CD4-positive, alpha-beta T cell (primary cell): ENCODE measurements around the gene RBM4B. TPM values are rescaled to one million over a fixed set of nuclear protein-coding genes. Genes with fewer than 3 reads are reported as not detected.
A peak's percentile ranks its signal among the peaks of the same experiment; 100 is the strongest.
"Not testable (repeated sequence)": the region's sequence is repeated elsewhere in the genome, so short reads cannot be mapped to it uniquely, and the experiment has no call there.

Source experiments
- ATAC-seq: fragments of 200-7000 bp; cut with Tn5 transposase; one replicate; pipeline ENCODE4 v1.10.0; 2022; ENCODE audit warnings: mild to moderate bottlenecking; ENCODE audit not compliant: poor library complexity
- CTCF ChIA-PET: fragments of 350-600 bp; sonication (Branson Sonifier 250); formaldehyde crosslinking; loops from one replicate; lab custom pipeline; 2021; ENCODE audit warnings: antibody characterized with exemption, inconsistent platforms; lab: Charles Lee
- POLR2A ChIA-PET: fragments of 350-600 bp; sonication (Branson Sonifier 250); formaldehyde crosslinking; loops from one replicate; lab custom pipeline; 2021; ENCODE audit warnings: antibody characterized with exemption, inconsistent platforms; lab: Charles Lee
- DNase-seq, 14 experiments: peaks; one replicate each; pipeline ENCODE4 v3.0.0-alpha.2; 2013 to 2020; ENCODE audit warnings: mixed read lengths in 2 of 14
- H3K27ac ChIP-seq, 2 donors: one replicate each; pipeline versions ENCODE4 v1.5.1 to v1.7.0; 2013; ENCODE audit warnings: low read length in 2 of 2, low read depth in 1 of 2, mild to moderate bottlenecking in 1 of 2
- H3K27me3 ChIP-seq, 2 experiments: 1 replicate in 1 of 2; 2 replicates in 1 of 2; pipeline versions ENCODE4 v1.6.1 to v1.7.0; 2013; ENCODE audit warnings: low read length in 2 of 2, control low read depth in 1 of 2, mild to moderate bottlenecking in 1 of 2, moderate library complexity in 1 of 2; ENCODE audit not compliant: insufficient read depth in 2 of 2, control insufficient read depth in 1 of 2
- H3K36me3 ChIP-seq: one replicate; pipeline ENCODE4 v1.6.1; 2013; ENCODE audit warnings: low read length, control low read depth; ENCODE audit not compliant: insufficient read depth
- H3K4me1 ChIP-seq: one replicate; pipeline ENCODE4 v1.6.1; 2013; ENCODE audit warnings: low read length, control low read depth; ENCODE audit not compliant: insufficient read depth
- H3K4me3 ChIP-seq: one replicate; pipeline ENCODE4 v1.5.1; 2013; ENCODE audit warnings: mild to moderate bottlenecking, low read length, moderate library complexity
- H3K9me3 ChIP-seq, 2 experiments: 1 replicate in 1 of 2; 2 replicates in 1 of 2; pipeline versions ENCODE4 v1.6.1 to v1.7.0; 2013; ENCODE audit warnings: low read length in 2 of 2, mild to moderate bottlenecking in 2 of 2, control low read depth in 1 of 2, moderate library complexity in 1 of 2; ENCODE audit not compliant: control insufficient read depth in 1 of 2, insufficient read depth in 1 of 2
- H3K27ac Mint-ChIP-seq: one replicate; pipeline ENCODE4 v1.8.0; 2020; ENCODE audit warnings: mixed read lengths
- H3K27me3 Mint-ChIP-seq: one replicate; pipeline ENCODE4 v1.8.0; 2021; ENCODE audit warnings: mixed read lengths
- H3K36me3 Mint-ChIP-seq: one replicate; pipeline ENCODE4 v1.8.0; 2021; ENCODE audit warnings: low read depth, mixed read lengths
- H3K4me1 Mint-ChIP-seq: one replicate; pipeline ENCODE4 v1.8.0; 2021; ENCODE audit warnings: low read depth, mixed read lengths
- H3K4me3 Mint-ChIP-seq: one replicate; pipeline ENCODE4 v1.8.0; 2020; ENCODE audit warnings: mild to moderate bottlenecking, mixed read lengths
- H3K9me3 Mint-ChIP-seq: one replicate; pipeline ENCODE4 v1.8.0; 2020; ENCODE audit warnings: mixed read lengths
- CTCF ChIP-seq: fragments of 200-600 bp; IDR thresholded peaks from one replicate; pipeline ENCODE4 v1.8.0; 2022; ENCODE audit warnings: antibody characterized with exemption, mild to moderate bottlenecking
- intact Hi-C, 2 experiments: fragments of 100-400 bp; cut with DNase I in 1 of 2; cut with micrococcal nuclease in 1 of 2; formaldehyde crosslinking; loops; one replicate each; pipeline versions ENCODE4 v1.15.1 to v1.9.0; 2023 to 2025; cut with DNase I, micrococcal nuclease
- polyA plus RNA-seq, 2 donors: library from polyadenylated mRNA; unstranded; fragments of 120-200 nt; gene quantifications; one replicate each; pipeline ENCODE4 v1.2.1, GENCODE V29; 2013
- total RNA-seq, 174 experiments: library from RNA in 2 of 174; stranded (reverse) in 2 of 174; gene quantifications; one replicate each; pipeline ENCODE4 v1.2.3 and lab custom pipeline; 2021 to 2026

The RBM4B gene
- total RNA-seq = 1 to 10 TPM; 3.8 to 5.1 TPM
- polyA plus RNA-seq (2013, experiment 1 of 2) = 16.2 TPM
- polyA plus RNA-seq (2013, experiment 2 of 2) = 12.2 TPM
- 5.2 to 27.5 (median 14.8) reads per million in 172 experiments for total RNA-seq (lab: John Stamatoyannopoulos, UW)

GRCh38 chr11:66677599-66678375, at the start of gene RBM4B:
TSS of gene RBM4B (minus strand) at chr11:66677887. CDS start at chr11:66677079, 808 bp downstream.
- H3K36me3 Mint-ChIP-seq = peaks cover 23% of the 10 kb centered on the region
- CTCF ChIA-PET = interaction anchor here (0.6 to 5.1 kb wide), 33 partner anchors 10 to 441 kb away, joined by 3 to 75 read pairs (median 6); partner anchors contain the start of genes ACTN3, CCDC87, CCS and DPP3
- no peak for TF ChIP-seq CTCF

GRCh38 chr11:66725647-66726046, 48.0 kb upstream of the RBM4B start:
- intact Hi-C loops = no loop called here

More at GRCh38 chr11:66677599-66678375, at the start of gene RBM4B:
- H3K27ac ChIP-seq = peak within 1 kb of the TSS; percentile 98 to 99
- H3K4me1 ChIP-seq = peaks cover 32% of the 10 kb centered on the region
- Mint-ChIP-seq H3K4me3 (peak within 1 kb of the TSS; percentile 98), H3K27ac (peak within 1 kb of the TSS; percentile 98), H3K4me1 (peaks cover 49% of the 10 kb centered on the region), H3K9me3 (no peaks in the 10 kb centered on the region), H3K27me3 (no peaks in the 10 kb centered on the region)
- ATAC-seq (peak; percentile 78), DNase-seq (peak; percentile 91 to 99 (median 94))
- intact Hi-C loops = loop anchor here (1.0 to 5.0 kb wide), 8 partner anchors 39 to 269 kb away; partner anchors contain the start of genes DPP3 (in 2 of the 2), RBM14 (in 2 of the 2), RBM4 (in 2 of the 2) and CCDC87 (in 1 of the 2)
- H3K4me3 ChIP-seq = peak within 1 kb of the TSS; percentile 92
- no peaks in the 10 kb centered on the region for H3K9me3 ChIP-seq
- POLR2A ChIA-PET = interaction anchor here (0.6 to 3.5 kb wide), 43 partner anchors 8 to 1063 kb away, joined by 3 to 110 read pairs (median 5); partner anchors contain the start of genes ACTN3, BBS1, CCDC87 and CCS
- no peaks in the 10 kb centered on the region for H3K27me3 ChIP-seq
- H3K36me3 ChIP-seq = no peaks in the 10 kb centered on the region

GRCh38 chr11:66725114-66725513, 47.4 kb upstream of the RBM4B start:
- Mint-ChIP-seq H3K4me3 (no peak overlapping the region), H3K27me3 (peaks cover 82% of the 10 kb centered on the region), H3K27ac (no peak overlapping the region), H3K36me3 (no peaks in the 10 kb centered on the region), H3K4me1 (peaks cover 19% of the 10 kb centered on the region), H3K9me3 (no peaks in the 10 kb centered on the region)
- TF ChIP-seq CTCF = no peak
- ATAC-seq = no peak
- Histone ChIP-seq H3K36me3 (no peaks in the 10 kb centered on the region), H3K4me3 (no peak overlapping the region), H3K4me1 (peaks cover 18% of the 10 kb centered on the region), H3K9me3 (peaks cover 0 to 6% of the 10 kb centered on the region in 2 experiments), H3K27me3 (peaks cover 48 to 49% of the 10 kb centered on the region in 2 experiments), H3K27ac (no peak overlapping the region)
- ChIA-PET CTCF (no interaction called here), POLR2A (no interaction called here)
- intact Hi-C loops = no loop called here
- no peak for DNase-seq

More at GRCh38 chr11:66725647-66726046, 48.0 kb upstream of the RBM4B start:
- H3K27me3 Mint-ChIP-seq = peaks cover 77% of the 10 kb centered on the region
- Histone ChIP-seq H3K36me3 (no peaks in the 10 kb centered on the region), H3K4me3 (no peak overlapping the region), H3K4me1 (peaks cover 16% of the 10 kb centered on the region), H3K9me3 (peaks cover 0 to 6% of the 10 kb centered on the region in 2 experiments), H3K27ac (no peak overlapping the region), H3K27me3 (peaks cover 51 to 55% of the 10 kb centered on the region in 2 experiments)
- no peak for DNase-seq
- ChIA-PET POLR2A (no interaction called here), CTCF (no interaction called here)
- H3K9me3 Mint-ChIP-seq = no peaks in the 10 kb centered on the region
- TF ChIP-seq CTCF = no peak
- no peak overlapping the region for H3K27ac Mint-ChIP-seq
- no peaks in the 10 kb centered on the region for H3K36me3 Mint-ChIP-seq
- H3K4me1 Mint-ChIP-seq = peaks cover 19% of the 10 kb centered on the region
- ATAC-seq = no peak
- no peak overlapping the region for H3K4me3 Mint-ChIP-seq

GRCh38 chr11:66724167-66724566, 46.5 kb upstream of the RBM4B start:
- H3K9me3 Mint-ChIP-seq, H3K4me3 ChIP-seq, intact Hi-C loops, CTCF ChIA-PET, H3K36me3 Mint-ChIP-seq, H3K27ac Mint-ChIP-seq, H3K36me3 ChIP-seq, POLR2A ChIA-PET, H3K9me3 ChIP-seq, ATAC-seq, H3K27ac ChIP-seq, H3K4me3 Mint-ChIP-seq, DNase-seq: not testable (repeated sequence)
- peaks cover 17% of the 10 kb centered on the region for H3K4me1 Mint-ChIP-seq
- Histone ChIP-seq H3K27me3 (peaks cover 42 to 47% of the 10 kb centered on the region in 2 experiments), H3K4me1 (peaks cover 23% of the 10 kb centered on the region)
- H3K27me3 Mint-ChIP-seq = peaks cover 82% of the 10 kb centered on the region
